D721Med (cell line): ENCODE results near the gene C9orf72.

Experiments used
- DNase-seq: peaks from one replicate; pipeline ENCODE4 v3.0.0; 2011; ENCODE audit warnings: low spot score; ENCODE audit not compliant: insufficient read length
- FAIRE-seq: peaks from 2 replicates; lab custom pipeline; 2011; peaks lifted over from hg19 to GRCh38; lab: Jason Lieb, UNC
- TF ChIP-seq, protein P1 (sequence below): IDR thresholded peaks from 2 replicates; pipeline ENCODE4 v1.5.1; 2012; ENCODE audit warnings: mild to moderate bottlenecking, control low read depth; ENCODE audit not compliant: insufficient read depth; ENCODE audit errors: missing control alignments

C9orf72 gene

DNA sequence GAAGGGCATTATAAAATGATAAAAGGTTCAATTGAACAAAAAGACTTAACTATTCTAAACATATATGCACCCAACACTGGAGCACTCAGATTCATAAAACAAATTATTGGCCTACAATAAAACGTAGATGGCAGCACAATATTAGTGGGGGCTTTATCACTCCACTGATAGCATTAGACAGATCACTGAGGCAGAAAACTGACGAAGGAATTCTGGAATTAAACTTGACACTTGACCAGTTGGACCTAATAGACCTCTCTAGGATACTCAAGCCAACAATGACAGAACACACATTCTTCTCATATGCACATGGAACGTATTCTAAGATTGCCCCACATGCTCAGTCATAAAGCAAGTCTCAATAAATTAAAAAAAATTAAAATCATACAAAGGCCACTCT, 18.4 kb upstream of the C9orf72 start:
- TF ChIP-seq, protein P1, sequence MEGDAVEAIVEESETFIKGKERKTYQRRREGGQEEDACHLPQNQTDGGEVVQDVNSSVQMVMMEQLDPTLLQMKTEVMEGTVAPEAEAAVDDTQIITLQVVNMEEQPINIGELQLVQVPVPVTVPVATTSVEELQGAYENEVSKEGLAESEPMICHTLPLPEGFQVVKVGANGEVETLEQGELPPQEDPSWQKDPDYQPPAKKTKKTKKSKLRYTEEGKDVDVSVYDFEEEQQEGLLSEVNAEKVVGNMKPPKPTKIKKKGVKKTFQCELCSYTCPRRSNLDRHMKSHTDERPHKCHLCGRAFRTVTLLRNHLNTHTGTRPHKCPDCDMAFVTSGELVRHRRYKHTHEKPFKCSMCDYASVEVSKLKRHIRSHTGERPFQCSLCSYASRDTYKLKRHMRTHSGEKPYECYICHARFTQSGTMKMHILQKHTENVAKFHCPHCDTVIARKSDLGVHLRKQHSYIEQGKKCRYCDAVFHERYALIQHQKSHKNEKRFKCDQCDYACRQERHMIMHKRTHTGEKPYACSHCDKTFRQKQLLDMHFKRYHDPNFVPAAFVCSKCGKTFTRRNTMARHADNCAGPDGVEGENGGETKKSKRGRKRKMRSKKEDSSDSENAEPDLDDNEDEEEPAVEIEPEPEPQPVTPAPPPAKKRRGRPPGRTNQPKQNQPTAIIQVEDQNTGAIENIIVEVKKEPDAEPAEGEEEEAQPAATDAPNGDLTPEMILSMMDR, result no peak
- FAIRE-seq, result no peak

DNA sequence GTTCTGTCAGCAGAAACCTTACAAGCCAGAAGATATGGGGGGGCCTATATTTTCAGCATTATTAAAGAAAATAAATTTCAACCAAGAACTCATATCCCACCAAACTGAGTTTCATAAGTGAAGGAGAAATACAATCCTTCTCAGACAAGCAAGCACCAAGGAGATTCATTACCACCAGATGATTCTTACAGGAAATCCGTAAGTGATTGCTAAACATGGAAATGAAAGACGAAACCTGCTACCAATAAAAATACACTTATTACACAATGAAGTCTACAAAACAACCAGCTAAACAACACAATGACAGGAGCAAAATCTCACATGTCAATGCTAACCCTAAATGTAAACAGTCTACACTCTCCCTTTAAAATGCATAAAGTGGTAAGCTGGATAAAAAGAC, 17.8 kb upstream of the C9orf72 start:
- no peak for DNase-seq
- no peak for FAIRE-seq
- TF ChIP-seq, protein P1, result no peak

More for the DNA sequence above, 18.4 kb upstream of the C9orf72 start:
- no peak for DNase-seq

DNA sequence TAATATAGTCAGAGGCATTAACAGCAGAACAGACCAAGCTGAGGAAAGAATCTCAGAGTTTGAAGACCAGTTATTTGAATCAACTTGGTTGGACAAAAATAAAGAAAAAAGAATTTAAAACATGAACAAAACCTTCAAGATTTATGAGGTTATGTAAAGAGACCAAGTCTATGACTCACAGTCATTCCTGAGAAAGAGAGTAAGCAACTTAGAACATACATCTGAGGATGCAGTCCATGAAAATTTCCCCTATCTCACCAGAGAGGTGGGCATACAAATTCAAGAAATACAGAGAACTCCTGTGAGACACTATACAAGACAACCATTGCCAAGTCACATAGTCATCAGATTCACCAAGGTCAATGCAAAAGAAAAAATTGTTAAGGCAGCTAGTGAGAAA, 17.4 kb upstream of the C9orf72 start:
- FAIRE-seq (no peak), DNase-seq (no peak)
- TF ChIP-seq, protein P1, result no peak

DNA sequence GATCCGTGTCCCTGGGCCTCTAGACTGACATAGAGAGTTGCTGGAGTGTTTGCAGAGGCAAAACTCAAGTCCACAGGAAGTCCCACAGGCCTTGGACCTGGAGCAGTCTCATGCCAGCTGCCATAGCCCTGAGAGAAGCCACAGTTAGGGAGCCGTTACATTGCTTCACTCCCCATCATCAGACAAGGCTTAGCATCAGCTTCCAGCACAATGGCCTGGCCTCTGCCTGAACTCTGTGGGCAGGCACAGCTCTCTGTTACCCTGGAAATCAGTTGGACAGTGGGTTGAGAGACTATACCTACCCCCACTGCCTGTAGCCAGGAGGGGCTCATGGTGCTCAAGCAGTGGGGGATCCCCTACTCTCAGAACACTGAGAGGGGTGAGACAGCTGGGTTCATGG, 16.2 kb upstream of the C9orf72 start:
- TF ChIP-seq, protein P1, result no peak
- no peak for FAIRE-seq
- DNase-seq, result no peak

DNA sequence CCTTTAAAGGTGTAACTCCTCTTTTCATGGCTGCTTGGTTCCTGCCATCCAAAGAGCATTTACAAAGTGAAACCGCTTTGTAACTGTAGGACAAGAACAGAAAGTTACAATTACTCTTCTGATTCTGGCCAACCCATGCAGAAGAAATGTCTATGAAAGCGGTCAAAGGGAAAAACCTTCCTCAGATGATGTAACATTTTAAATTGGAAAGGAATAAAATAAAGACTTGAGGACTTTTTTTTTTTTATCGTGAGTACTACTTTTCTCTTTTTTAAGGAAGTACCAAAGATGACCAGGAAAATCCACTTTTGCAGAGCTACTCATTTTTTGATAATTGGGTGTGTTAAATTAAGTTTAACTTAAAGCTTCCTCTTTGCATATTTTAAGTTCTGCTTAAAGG, 13.0 kb upstream of the C9orf72 start:
- FAIRE-seq (no peak), DNase-seq (no peak)
- TF ChIP-seq, protein P1, result no peak

DNA sequence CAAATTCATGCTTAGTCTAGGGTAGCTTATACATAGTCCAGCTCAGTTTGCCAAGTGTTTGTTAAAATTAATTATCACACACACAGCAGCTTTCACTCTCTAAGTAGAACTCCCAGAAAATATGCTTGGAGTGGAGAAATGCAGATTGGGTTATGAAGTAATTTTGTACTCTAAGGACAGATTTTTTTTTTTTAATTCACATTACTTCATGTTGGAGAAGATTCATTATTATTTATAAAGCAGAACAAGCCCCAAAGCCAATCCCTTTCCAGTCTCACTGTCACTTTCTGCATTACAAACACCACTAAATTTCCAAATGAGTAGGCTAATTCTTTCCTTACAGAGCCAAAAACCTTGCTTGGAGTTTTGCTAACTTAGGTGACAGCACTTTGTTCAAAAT, 11.7 kb upstream of the C9orf72 start:
- DNase-seq, result no peak

DNA sequence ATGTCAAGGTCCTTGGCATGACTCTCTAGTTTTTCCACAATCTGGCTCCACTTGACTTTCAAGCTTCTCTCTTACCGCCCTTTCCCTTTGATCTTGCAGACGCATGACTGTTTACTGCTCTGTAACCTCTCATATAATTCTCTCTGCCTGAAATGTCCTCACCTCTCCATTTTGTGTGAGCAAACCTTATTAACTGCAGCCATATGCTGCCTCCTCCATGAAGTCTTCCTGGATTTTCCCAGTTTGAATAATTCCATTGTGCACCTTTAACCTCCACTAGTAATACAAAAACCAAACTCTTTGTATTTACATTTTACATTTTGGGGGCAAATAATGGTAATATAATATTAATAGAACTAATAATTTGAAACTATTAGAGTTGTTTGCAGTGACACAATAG, 9.5 kb upstream of the C9orf72 start:
- TF ChIP-seq, protein P1, result no peak
- FAIRE-seq (no peak), DNase-seq (no peak)

More for the DNA sequence above, 11.7 kb upstream of the C9orf72 start:
- TF ChIP-seq, protein P1, result no peak
- FAIRE-seq, result no peak
